AG20443 (cell line): Measurements from ENCODE around the gene VAPA.
A peak's percentile ranks its signal among the peaks of the same experiment; 100 is the strongest.

Experiments used
- DNase-seq: peaks from one replicate; pipeline ENCODE4 v3.0.0; 2012; ENCODE audit warnings: low spot score, mixed read lengths

VAPA gene

DNA sequence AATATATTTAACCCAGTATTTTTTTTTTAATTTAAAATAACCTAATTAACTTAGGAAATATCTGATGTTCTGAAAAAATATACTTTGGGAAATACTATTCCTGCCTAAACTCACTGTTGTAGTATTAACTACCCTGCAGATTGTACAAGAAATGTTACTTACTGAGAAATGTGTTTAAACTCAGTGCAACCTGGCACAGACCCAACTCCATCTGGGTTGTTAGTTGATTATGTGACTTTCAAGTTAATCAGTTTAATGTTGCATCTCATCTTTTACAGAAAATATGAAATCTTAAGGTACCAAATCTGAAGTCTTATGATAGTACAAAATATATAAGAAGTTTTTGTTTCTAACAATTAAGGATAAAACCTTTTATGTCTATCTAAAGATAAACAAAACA, 27.3 kb downstream of the VAPA start:
- DNase-seq = no peak

DNA sequence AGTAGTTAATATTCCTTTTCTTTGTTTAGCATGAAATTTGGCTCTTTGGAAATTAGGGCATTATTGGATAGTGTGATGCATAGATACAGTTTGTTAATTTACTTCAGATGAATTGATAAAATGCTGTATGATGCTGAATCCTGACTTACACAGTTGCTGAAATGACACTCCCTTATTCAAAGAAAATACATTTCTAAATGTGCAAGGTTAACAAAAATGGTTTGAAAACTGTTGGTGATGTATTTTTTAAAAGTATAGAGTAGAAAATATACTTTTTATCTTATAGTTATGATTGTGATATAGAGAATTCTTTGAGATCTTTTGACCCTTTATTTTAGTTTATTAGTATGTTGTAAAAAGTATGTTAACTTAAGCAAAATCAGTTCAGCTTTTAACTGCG, 27.8 kb downstream of the VAPA start:
- no peak for DNase-seq

DNA sequence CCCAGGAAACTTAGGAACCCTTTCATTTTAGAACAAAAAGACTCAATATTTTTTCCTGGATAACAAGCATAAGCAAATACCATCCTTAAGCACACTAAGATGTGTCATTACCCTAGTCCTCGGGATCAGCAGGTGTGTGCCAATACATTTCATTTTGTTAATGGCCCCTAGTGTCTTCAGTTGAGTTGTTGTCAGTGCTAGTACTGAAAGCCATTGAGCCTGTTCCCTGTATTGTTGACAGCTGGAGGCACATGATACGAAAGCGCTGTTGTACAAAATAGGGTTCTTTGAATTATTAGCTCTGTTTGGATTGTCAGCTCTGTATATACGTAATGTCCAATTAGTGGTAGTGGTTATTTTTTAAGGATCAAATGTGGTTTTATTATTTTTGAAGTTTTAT, 29.5 kb downstream of the VAPA start:
- no peak for DNase-seq

DNA sequence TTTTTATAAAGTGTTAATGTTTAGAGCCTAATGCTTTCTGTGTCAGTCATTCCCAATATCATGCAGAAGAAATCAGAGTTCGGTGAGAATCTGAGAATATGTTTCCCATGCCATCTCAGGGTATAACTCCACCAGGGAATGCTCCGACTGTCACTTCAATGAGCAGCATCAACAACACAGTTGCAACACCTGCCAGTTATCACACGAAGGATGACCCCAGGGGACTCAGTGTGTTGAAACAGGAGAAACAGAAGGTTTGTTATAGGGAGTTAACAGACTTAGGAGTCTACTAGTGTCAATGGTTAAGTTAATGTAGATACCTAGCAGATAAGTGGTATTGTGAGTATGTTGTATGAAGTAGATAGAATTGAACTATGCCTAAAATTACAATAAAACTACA, 31.0 kb downstream of the VAPA start:
- DNase-seq = no peak

DNA sequence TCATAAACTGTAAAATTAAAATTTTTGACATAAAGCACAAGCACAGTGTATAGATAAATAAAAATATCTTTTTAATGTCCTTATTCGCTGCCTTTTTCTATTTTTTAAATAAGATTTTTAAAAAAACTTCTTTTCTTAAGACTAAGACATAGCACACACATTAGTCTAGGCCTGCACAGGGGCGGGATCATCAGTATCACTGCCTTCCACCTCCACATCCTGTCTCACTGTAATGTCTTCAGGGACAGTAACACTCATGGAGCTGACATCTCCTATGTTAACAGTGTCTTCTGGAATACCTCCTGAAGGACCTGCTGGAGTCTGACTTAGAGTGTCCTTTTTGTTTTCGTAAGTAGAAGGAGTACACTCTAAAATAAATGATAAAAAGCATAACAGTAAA, 33.0 kb downstream of the VAPA start:
- no peak for DNase-seq

DNA sequence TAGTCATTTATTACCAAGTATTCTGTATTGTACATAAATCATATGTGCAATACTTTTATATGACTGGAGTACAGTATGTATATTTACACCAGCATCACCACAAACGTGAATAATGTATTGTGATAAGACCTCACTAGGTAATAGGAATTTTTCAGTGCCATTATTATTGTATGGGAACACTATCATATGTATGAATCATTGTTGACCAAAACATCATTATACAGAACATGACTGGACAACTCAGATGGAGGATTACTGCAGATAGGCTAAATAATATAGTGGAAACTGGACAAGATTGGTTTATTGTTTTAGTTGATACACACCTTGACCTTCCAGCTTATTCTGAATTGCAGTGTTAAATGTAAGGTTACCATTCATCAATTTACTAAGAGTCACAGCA, 33.4 kb downstream of the VAPA start:
- DNase-seq = no peak

DNA sequence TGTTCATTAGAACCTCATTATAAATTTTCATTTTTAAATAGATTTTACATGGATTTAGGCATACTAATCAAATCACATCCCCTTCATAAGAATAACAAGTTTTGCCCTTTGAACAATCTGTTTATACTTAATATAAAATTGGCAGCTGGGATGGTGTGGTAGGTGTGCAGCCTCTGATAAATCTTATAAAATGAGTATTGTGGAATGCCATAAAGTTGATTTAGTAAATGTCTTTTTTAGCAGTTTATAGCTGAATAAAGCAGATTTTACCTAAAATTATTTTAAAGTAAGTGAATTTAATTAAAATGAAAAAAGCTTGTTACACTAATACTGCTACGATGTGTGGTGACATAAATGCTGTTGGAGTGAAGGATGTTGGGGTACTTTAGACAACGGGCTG, 35.5 kb downstream of the VAPA start:
- no peak for DNase-seq

DNA sequence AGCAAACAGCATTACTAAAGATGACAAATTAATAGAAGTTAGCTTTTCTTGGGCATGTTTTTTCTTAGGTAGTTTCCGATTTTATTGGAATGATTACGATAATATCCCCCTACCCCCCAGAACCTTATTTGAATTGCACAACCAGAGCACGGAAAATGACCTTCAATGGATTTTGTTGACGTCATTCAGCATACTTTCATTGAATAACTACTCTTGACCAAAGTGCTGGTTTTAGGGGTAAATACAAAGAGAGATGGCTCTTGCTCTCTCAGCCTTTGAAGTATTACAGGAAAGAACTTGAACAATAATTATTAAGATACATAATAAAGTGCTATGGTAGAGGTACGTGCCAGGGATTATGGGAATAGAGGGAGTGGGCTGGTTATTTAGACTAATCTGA, 36.0 kb downstream of the VAPA start:
- no peak for DNase-seq

DNA sequence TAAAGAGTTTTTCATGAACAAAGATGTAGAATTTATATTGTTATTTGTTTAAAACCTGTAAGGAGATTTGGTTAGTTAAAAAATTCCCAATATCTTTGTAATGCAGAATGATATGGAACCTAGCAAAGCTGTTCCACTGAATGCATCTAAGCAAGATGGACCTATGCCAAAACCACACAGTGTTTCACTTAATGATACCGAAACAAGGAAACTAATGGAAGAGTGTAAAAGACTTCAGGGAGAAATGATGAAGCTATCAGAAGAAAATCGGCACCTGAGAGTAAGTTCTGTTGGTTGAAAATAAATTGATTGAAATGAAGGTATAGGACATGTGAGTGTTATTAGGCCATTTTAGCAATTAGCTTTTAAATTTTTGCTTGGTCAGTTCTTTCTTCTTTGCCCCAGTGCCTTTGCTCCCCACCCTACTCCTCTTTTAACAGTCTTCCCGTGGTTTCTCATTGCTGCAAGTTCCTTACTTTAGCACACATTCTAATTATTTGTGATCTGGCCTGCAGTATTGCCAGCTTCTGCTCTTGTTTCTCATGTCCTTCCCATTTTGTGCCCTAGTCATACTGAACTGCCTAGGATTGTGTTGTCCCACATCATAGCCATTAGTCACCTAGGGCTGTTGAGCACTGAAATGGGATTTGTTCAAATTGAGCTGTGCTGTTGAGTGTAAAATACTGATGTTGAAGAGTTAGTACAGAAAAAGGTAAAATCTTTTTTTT, 36.6 kb downstream of the VAPA start:
- DNase-seq = no peak

DNA sequence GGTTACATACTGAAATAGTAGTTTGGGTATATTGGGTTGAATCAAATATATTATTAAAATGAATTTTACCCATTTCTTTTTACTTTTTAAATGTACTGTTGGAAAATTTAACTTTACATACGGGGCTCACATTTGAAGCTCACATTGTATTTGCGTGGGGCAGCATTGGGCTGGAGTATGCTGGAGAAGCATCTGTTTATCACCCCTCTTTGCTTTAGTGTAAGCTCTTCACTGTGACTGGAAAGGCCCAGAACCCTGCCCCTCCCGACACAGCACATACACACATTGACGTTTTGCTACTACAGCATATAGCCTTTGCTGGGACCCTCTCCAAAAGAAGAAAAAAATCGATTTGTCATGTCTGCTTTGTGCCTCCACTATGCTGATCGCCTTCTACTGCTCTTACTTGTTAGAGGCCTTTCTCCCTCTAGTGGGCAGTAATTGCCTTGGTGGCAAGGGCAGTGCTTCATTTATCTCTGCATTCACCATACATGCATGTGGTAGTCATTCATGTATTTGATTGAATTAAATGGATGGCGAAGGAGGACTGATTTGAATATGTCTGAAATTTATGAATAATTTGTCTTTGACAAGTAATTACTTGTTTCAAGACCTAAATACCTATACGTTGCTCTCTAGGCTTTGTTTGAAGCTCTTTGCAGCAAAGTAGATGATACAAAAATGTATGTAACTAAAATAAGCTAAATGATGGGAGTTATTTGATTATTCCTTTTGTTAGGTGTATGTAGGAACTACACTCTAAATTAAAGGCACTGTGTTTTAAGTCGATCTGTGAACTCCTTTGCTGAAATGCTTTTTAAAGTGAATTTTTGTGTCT, 37.4 kb downstream of the VAPA start:
- peak; percentile 64 for DNase-seq

DNA sequence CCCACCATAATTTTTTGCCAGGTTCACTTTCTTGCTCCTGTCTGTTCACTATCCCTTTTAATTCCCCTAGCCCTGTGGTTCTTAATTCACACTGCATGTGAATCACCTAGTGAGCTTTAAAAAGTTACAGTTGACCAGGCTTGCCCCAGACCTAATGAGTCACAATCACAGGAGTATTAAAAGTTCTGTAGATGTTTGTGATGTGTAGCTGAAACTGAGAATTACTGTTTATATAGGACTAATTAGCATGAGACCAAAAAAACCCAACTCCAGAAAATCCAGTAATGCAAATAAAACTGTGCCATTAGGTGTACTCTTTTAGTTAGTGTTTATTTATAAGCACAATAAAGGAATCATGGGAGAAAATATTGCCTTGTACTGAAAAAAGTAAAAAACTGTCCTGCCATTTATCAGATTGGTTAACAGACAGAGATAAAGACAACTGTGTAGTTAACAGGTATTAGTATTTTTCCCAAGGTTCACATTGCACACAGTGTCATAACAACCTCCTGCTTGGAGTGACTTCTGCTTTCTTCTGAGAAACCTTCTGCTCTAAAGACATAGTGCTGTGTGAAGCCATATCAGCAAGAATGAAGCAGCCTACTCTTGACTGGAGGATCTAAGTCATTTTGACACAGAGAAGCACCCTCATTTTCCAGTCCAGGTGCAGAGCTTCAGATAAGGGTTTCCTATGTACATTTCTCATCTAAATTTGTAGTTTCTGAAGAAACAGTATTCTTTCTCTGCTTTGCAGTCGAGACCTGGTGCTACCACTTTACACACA, 39.0 kb downstream of the VAPA start:
- DNase-seq = peak; percentile 17

DNA sequence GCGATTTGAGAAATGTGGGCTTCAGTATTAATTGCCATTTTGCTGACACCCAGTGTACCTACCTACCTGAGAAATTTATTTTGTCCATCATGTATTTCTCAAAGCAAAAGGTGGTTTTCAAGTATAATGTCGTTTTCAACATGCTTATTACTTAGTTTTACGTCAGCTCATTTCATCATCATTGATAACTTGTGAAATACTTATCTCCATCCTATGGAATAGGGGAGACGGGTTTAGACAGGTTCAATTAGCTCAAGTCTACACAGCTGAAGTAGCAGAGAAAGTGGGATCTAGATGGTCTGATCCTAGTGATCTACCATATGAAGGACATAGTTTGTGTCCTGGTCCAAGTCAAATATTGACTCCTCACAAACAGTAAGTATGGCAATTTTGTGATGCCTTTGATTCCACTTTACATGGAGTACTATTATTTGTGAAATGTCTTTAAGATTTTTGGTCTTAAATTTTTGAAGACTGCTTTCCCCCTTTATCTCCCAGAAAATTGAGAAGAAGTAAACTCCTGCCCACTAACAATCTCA, 45.1 kb downstream of the VAPA start:
- DNase-seq = no peak

DNA sequence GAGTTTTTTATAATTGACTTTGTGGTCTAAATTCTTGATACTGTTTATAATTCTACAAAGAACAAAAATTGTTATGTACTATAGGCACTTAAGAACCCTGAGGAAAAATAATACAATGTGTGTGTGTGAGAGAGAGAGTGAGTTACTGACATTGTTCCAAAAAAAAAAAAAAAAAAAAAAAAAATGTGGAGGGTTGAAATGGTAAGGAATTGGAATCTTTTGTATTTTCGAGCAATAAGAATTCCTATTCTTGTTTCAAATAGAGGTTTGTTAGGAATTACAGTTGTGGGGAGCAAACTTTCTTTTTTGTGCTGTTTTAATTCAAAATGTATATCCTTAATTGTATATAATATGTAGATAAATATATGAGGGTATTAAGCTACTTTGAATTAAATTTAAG, 45.7 kb downstream of the VAPA start:
- no peak for DNase-seq

DNA sequence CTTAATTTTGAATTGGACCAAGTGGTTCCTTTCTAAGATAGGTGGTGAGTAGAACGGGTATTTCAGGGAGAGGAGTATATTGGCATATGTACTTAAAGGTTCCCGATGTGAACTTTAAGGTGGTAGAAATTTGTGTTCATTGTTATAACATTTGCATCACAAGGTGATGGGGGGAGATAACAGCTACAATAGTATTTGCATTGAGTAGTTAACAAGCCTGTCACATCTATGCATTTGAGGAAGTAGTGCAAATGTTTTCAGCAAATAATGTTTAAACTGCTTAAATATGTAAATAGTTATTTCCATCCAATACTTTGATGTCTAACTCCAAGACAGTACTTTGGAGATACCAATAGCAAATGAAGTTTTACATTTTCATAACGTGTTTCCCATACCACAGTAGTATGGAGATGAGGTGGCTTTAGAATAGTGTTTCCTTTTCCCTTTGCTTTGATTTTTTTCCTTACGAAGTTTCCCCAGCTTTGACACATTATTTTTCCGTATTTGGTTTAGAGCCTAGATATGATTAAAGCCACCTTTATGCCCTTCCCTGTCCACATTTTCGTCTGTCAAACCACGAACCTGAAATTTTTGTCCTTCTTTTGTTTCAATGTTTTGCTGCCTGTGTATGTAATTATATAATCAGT, 46.6 kb downstream of the VAPA start:
- DNase-seq = no peak

DNA sequence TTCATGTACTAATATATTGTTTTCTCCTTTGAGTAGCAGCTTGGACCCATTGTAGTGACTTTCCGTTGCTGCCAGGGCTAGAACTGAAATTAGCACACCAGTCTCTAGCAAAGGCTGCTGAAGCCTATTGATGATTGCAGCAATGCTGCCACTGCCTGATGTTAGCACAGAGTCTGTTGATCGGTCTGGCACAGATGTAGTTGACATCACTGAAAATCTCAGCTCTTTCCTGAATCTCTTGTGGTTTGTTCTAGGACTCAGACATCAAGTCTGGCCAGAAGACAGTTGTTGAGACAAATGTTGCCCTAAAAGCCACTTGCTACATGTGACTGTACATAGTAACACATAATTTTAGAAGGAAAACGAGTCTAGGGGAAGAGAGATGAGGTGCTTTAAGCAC, 47.2 kb downstream of the VAPA start:
- DNase-seq = peak; percentile 37

DNA sequence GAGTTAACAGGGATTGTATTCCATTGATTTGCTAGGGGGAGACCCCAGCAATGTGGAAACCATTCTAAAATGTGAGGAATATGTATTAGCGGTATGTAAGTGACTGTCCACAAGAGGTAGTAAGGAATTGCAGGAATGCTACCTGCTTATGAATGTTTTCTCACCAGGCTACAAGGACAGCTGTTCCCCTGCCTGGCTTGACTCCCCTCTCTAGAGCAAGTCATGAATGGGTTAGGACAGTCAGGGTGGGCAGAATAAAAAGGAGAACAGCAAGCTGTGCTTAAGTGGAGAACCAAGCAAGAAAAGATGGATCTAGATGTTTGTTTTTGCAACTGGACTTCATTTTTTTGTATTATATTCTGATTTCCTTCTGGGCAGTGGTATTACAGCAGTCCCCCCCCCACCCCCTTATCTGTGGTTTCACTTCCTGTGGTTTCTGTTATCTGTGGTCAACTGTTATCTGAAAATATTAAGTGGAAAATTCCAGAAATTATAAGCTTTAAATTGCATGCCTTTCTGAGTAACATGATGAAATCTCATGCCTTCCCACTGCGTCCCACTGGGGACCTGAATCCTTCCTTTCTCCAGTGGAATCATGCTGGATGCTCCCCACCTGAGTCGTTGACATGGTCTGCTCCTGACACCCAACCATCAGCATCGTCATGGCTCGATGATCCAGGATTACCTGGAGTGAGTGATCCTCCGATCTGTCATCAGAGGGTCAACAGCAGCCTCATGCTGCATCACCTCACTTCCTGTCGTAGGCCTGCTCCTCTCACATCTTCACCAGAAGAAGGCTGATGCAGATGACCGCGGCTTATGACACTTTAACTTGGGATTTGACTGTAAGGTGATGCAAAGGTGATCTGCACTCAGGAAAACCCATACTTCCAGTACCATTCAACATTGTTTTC, 52.2 kb downstream of the VAPA start:
- no peak for DNase-seq

DNA sequence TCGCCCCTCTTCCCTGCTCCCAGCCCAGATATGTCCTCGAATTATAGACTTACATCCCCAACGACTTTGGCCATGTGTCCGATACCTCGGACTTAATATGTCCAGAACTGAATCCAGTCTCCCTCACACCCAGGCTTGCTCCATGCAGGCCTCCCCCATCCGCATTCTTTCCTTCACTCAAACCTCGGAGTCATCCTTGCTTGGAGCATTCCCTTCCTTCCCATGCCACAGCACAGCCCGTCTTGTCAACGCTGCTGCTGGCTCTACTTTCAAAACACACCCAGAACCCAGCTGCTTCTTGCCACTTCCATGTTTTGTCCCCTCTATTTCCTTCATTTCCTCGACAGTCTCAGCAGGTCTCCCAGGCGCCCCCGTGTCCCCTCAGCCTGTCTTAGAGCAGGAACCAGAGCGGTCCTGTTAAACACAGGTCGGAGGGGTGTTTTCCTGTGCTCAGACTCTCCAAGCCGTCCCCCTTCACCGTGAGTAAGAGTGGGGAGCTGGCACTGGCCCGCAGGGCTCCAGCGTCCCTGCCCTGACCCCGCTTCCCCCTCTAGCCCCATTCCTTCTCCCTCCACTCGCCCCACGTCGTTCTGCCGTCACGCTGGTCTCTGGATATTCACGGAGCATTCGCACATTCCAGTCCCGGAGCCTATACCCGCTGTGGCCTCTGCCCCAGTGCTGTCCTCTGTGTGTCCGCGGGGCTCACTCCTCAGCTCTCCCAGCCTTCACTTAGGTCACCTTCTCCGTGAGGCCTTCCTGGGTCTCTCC, 54.4 kb downstream of the VAPA start:
- peak; percentile 65 for DNase-seq

DNA sequence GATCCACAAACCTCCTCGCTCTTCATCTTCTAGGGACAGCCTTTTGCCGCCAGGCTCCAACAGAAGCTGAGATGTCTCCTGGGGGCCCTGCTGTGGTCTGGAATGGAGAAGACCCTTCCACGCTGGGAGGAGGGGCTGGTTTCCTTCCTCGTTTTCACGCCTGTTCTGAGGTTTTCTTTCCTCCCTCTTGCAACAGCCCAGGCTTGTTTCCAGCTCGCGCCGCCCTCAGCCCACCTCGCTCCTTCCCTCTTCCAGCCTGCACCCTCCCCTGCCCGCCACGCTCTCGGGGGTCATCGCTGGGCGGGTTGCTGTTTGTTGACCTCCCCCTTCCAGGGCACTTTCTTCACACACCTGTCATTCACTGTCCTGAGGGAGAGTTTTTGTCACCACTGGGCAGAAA, 55.4 kb downstream of the VAPA start:
- no peak for DNase-seq

DNA sequence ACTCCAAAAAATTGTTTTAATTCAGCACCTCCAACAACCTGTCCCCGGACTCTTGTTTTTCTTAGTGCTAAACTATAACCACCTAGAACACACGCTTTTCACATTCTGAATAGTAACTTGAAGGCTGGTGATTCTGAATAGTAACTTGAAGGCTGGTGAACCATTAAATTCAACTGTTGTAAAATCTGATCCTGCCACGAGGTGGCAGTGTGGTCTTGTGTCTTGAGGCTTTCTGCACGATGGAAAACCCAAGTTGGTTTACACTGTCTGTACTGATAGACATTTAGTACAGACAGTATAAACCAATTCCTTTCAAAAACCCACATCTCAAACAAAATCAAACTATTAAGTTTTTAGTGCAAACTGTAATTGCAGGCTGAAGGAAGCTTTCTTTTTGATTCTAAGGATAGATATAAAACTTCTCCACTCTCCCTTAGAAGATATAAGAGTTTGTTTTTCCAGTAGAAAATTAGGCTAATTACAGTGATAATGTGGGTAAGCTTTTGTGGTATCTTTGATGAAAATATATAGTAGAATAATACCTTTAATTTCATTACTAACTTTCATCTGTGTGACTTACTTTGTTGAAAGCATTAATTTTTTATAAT, 57.6 kb downstream of the VAPA start:
- peak; percentile 73 for DNase-seq

DNA sequence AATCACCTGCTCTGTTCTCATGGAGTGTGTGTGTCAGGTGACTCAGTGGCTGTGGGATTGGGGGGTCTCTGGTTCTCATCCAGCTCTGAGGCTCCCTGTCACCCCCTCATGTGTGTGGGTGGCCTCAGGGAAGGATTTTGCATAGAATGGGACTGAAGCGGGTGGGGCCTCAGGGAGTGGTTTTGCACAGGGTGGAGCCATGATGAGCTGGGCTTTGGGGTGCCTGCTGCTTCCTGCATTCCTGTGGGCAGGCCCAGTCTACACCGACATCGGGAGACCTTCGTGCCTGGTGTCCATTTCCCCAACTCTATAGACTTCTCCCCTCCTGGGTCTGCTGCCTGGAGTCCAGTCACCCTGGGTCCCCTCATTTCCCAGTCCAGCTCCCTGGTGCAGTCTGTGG, 59.7 kb downstream of the VAPA start:
- no peak for DNase-seq
